Measurements from ENCODE around the gene PLXNA1.

The PLXNA1 gene

GRCh38 chr3:127015282-127016042 lies 32.5 kb downstream of the PLXNA1 start:
- DNase-seq (ENCODE audit: insufficient read length, low spot score) (no peak), FAIRE-seq (no peak)

GRCh38 chr3:127016043-127016343 lies 33.1 kb downstream of the PLXNA1 start:
- no peak for DNase-seq (ENCODE audit: insufficient read length, low spot score)
- no peak for FAIRE-seq

- no peak for FAIRE-seq
Observed at GRCh38 chr3:127016461-127016860, 33.5 kb downstream of the PLXNA1 start.

GRCh38 chr3:127017229-127017628 lies 34.3 kb downstream of the PLXNA1 start:
- FAIRE-seq (no peak), DNase-seq (ENCODE audit: insufficient read length, low spot score) (no peak)

More at GRCh38 chr3:127016461-127016860, 33.5 kb downstream of the PLXNA1 start:
- DNase-seq (ENCODE audit: insufficient read length, low spot score) = no peak

GRCh38 chr3:127017781-127018180 lies 34.9 kb downstream of the PLXNA1 start:
- DNase-seq (ENCODE audit: insufficient read length, low spot score) (no peak), FAIRE-seq (no peak)

GRCh38 chr3:127018306-127018828 lies 35.5 kb downstream of the PLXNA1 start:
- no peak for DNase-seq (ENCODE audit: insufficient read length, low spot score)
- no peak for FAIRE-seq

GRCh38 chr3:127019449-127019848 lies 36.5 kb downstream of the PLXNA1 start:
- peak; percentile 27 for DNase-seq (ENCODE audit: insufficient read length, low spot score)
- no peak for FAIRE-seq

GRCh38 chr3:127020543-127020942 lies 37.6 kb downstream of the PLXNA1 start:
- no peak for DNase-seq (ENCODE audit: insufficient read length, low spot score)
- FAIRE-seq = no peak

- DNase-seq (ENCODE audit: insufficient read length, low spot score) = no peak
- FAIRE-seq = no peak
Observed at GRCh38 chr3:127022849-127023248, 39.9 kb downstream of the PLXNA1 start.

GRCh38 chr3:127025456-127025855 lies 42.5 kb downstream of the PLXNA1 start:
- FAIRE-seq (no peak), DNase-seq (ENCODE audit: insufficient read length, low spot score) (no peak)

GRCh38 chr3:127026036-127026435 lies 43.1 kb downstream of the PLXNA1 start:
- FAIRE-seq = no peak
- DNase-seq (ENCODE audit: insufficient read length, low spot score) = no peak

- no peak for FAIRE-seq
- no peak for DNase-seq (ENCODE audit: insufficient read length, low spot score)
Observed at GRCh38 chr3:127026661-127027060, 43.7 kb downstream of the PLXNA1 start.

- no peak for DNase-seq (ENCODE audit: insufficient read length, low spot score)
- FAIRE-seq = no peak
Observed at GRCh38 chr3:127027061-127027735, 44.3 kb downstream of the PLXNA1 start.

GRCh38 chr3:127027811-127028548 lies 45.1 kb downstream of the PLXNA1 start:
- FAIRE-seq (no peak), DNase-seq (ENCODE audit: insufficient read length, low spot score) (no peak)

- DNase-seq (ENCODE audit: insufficient read length, low spot score) (no peak), FAIRE-seq (no peak)
Observed at GRCh38 chr3:127028781-127029657, 46.1 kb downstream of the PLXNA1 start.

GRCh38 chr3:127029658-127030507 lies 47.0 kb downstream of the PLXNA1 start:
- FAIRE-seq = no peak
- DNase-seq (ENCODE audit: insufficient read length, low spot score) = no peak

GRCh38 chr3:127030508-127031412 lies 47.8 kb downstream of the PLXNA1 start:
- FAIRE-seq = no peak

GRCh38 chr3:127031413-127031810 lies 48.5 kb downstream of the PLXNA1 start:
- DNase-seq (ENCODE audit: insufficient read length, low spot score) = no peak
- FAIRE-seq = no peak

More at GRCh38 chr3:127030508-127031412, 47.8 kb downstream of the PLXNA1 start:
- DNase-seq (ENCODE audit: insufficient read length, low spot score) = no peak
